K562 (cell line): ENCODE results near the gene HRC. TPM values are rescaled to one million over a fixed set of nuclear protein-coding genes. Genes with fewer than 3 reads are reported as not detected.

Experiments
- CHCHD3 ChIP-seq: fragments of 250-450 bp; sonication (Bioruptor Pico); IDR thresholded peaks from 2 replicates; pipeline ENCODE4 v2.1.2; 2022; ENCODE audit warnings: mild to moderate bottlenecking
- CHD4 ChIP-seq: fragments of 200-600 bp; sonication (generic); IDR thresholded peaks from 3 replicates; pipeline ENCODE4 v1.6.1; 2012; ENCODE audit warnings: low read depth, mild to moderate bottlenecking, mixed read lengths, low read length, inconsistent platforms; ENCODE audit not compliant: insufficient read depth, insufficient replicate concordance, poor library complexity, severe bottlenecking
- ETV1 ChIP-seq: fragments of 450-650 bp; conservative IDR thresholded peaks from 2 replicates; pipeline ENCODE4 v1.6.1; 2016; ENCODE audit warnings: missing genetic modification characterization, control low read depth, low read depth, missing compliant biosample characterization
- EZH2 ChIP-seq: IDR thresholded peaks from 2 replicates; pipeline ENCODE4 v1.6.1; 2012; ENCODE audit warnings: low read depth, mild to moderate bottlenecking, inconsistent platforms, low read length, borderline replicate concordance
- FOXA3 ChIP-seq, 2 experiments: fragments of 450-650 bp in 1 of 2; sonication (generic) in 1 of 2; formaldehyde crosslinking; IDR thresholded peaks in 1 of 2; conservative IDR thresholded peaks in 1 of 2; 2 replicates each; pipeline versions ENCODE4 v1.4.0 to v1.8.0; 2020 to 2022; ENCODE audit warnings: mild to moderate bottlenecking in 2 of 2, missing genetic modification reagents in 1 of 2
- FOXK2 ChIP-seq, 2 experiments: fragments of 450-650 bp; IDR thresholded peaks in 1 of 2; conservative IDR thresholded peaks in 1 of 2; 2 replicates each; pipeline ENCODE4 v1.6.1; 2016; ENCODE audit warnings: low read depth in 2 of 2, mild to moderate bottlenecking in 1 of 2
- RBM22 ChIP-seq: fragments of 200-400 bp; formaldehyde crosslinking; IDR thresholded peaks from 2 replicates; pipeline ENCODE4 v1.6.1; 2018; ENCODE audit warnings: low read length, low read depth; ENCODE audit not compliant: poor library complexity, severe bottlenecking
- TAF1 ChIP-seq: IDR thresholded peaks from 2 replicates; pipeline ENCODE4 v1.6.1; 2011; ENCODE audit warnings: mild to moderate bottlenecking, low read length, moderate library complexity; ENCODE audit not compliant: insufficient read depth, control insufficient read depth, severe bottlenecking; ENCODE audit errors: extremely low read depth
- TRIM24 ChIP-seq, 2 experiments: fragments of 450-650 bp; IDR thresholded peaks; 2 replicates each; pipeline ENCODE4 v1.6.1; 2016
- UBTF ChIP-seq, 2 experiments: IDR thresholded peaks; 2 replicates each; pipeline ENCODE4 v1.6.1; 2012; ENCODE audit warnings: improper control_type of control experiment in 2 of 2, low read depth in 2 of 2, low read length in 2 of 2, borderline replicate concordance in 1 of 2
- ZBTB5 ChIP-seq: fragments of 450-650 bp; IDR thresholded peaks from 2 replicates; pipeline ENCODE4 v1.6.1; 2017; ENCODE audit warnings: antibody characterized with exemption
- ZNF280A ChIP-seq: fragments of 450-650 bp; IDR thresholded peaks from 2 replicates; pipeline ENCODE4 v1.6.1; 2018; ENCODE audit warnings: mild to moderate bottlenecking, low read depth; ENCODE audit not compliant: partially characterized antibody
- ZNF589 ChIP-seq: fragments of 200-800 bp; sonication (Bioruptor generic); IDR thresholded peaks from 2 replicates; pipeline ENCODE4 v1.6.1; 2016; ENCODE audit warnings: low read depth, missing genetic modification characterization, missing compliant biosample characterization
- polyA plus RNA-seq, 8 experiments: library from polyadenylated mRNA; depleted of rRNA in 4 of 8; stranded (reverse) in 5 of 8; unstranded in 3 of 8; fragments of >200 nt; fragmentation: Nextera tagmentation in 2 of 8; fragmentation: Illumina TruSeq in 1 of 8; extraction: Ambion mirVana in 2 of 8; extraction: Trizol in 1 of 8; gene quantifications; 2 replicates each; pipeline versions ENCODE4 v1.2.1 to v1.2.3, GENCODE V29; 2011 to 2014; ENCODE audit warnings: inconsistent platforms in 1 of 8, missing spikeins in 1 of 8
- total RNA-seq, 7 experiments: library from RNA; depleted of rRNA in 6 of 7; stranded (reverse); fragments of >200 nt in 6 of 7; fragmentation: Illumina TruSeq in 2 of 7; extraction: Trizol in 2 of 7; gene quantifications; 2 replicates each; pipeline versions ENCODE4 v1.2.1 to v1.2.3, GENCODE V29; 2011 to 2021; ENCODE audit warnings: low replicate concordance in 1 of 7

Gene HRC
- total and polyA plus RNA-seq, 9 of the 15 experiments (the other 6 are each of a cell fraction or from before 2014, with no cell fraction given) = 0.66 to 18.7 (median 13.1) TPM

- TF ChIP-seq ZNF280A (no peak), CHD4 (no peak), ZBTB5 (no peak), FOXA3 (CRISPR knock-in tag; conservative IDR thresholded peaks at IDR 0.05 in 1 of 2, IDR thresholded peaks at IDR 0.05 in 1 of 2) (no peak), UBTF (IDR thresholded peaks at IDR 0.05; ENCODE audit: borderline replicate concordance in 1 of 2, low read depth in 2 of 2, low read length in 2 of 2) (peak in 1 of 2 experiments; percentile 66; a peak in 1 of 4 replicates), CHCHD3 (CRISPR knock-in tag) (no peak), RBM22 (no peak), TAF1 (peak; percentile 33), EZH2 (no peak), FOXK2 (conservative IDR thresholded peaks at IDR 0.05 in 1 of 2, IDR thresholded peaks at IDR 0.05 in 1 of 2; ENCODE audit: low read depth in 2 of 2) (peak in 1 of 2 experiments; percentile 99; a peak in 2 of 4 replicates), TRIM24 (IDR thresholded peaks at IDR 0.05) (peak in 1 of 2 experiments; percentile 47; a peak in 1 of 4 replicates), ETV1 (tag) (peak; percentile 97), ZNF589 (CRISPR knock-in tag) (peak; percentile 71; the same call in 1 of the 2 replicates)
Observed at GRCh38 chr19:49118565-49119410, 36.4 kb downstream of the HRC start, which contains the start of gene C19orf73 (continued).
